Stimulated activated naive CD4-positive, alpha-beta T cell treated with Interleukin-2 at 50 U/mL for 16 hours (primary cell): ENCODE results near the gene CAMSAP2.

Experiments
- DNase-seq: peaks from one replicate; lab custom pipeline; 2025; lab: John Stamatoyannopoulos, UW

The CAMSAP2 gene, protein sequence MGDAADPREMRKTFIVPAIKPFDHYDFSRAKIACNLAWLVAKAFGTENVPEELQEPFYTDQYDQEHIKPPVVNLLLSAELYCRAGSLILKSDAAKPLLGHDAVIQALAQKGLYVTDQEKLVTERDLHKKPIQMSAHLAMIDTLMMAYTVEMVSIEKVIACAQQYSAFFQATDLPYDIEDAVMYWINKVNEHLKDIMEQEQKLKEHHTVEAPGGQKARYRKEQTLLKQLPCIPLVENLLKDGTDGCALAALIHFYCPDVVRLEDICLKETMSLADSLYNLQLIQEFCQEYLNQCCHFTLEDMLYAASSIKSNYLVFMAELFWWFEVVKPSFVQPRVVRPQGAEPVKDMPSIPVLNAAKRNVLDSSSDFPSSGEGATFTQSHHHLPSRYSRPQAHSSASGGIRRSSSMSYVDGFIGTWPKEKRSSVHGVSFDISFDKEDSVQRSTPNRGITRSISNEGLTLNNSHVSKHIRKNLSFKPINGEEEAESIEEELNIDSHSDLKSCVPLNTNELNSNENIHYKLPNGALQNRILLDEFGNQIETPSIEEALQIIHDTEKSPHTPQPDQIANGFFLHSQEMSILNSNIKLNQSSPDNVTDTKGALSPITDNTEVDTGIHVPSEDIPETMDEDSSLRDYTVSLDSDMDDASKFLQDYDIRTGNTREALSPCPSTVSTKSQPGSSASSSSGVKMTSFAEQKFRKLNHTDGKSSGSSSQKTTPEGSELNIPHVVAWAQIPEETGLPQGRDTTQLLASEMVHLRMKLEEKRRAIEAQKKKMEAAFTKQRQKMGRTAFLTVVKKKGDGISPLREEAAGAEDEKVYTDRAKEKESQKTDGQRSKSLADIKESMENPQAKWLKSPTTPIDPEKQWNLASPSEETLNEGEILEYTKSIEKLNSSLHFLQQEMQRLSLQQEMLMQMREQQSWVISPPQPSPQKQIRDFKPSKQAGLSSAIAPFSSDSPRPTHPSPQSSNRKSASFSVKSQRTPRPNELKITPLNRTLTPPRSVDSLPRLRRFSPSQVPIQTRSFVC (N-terminal part only)

DNA sequence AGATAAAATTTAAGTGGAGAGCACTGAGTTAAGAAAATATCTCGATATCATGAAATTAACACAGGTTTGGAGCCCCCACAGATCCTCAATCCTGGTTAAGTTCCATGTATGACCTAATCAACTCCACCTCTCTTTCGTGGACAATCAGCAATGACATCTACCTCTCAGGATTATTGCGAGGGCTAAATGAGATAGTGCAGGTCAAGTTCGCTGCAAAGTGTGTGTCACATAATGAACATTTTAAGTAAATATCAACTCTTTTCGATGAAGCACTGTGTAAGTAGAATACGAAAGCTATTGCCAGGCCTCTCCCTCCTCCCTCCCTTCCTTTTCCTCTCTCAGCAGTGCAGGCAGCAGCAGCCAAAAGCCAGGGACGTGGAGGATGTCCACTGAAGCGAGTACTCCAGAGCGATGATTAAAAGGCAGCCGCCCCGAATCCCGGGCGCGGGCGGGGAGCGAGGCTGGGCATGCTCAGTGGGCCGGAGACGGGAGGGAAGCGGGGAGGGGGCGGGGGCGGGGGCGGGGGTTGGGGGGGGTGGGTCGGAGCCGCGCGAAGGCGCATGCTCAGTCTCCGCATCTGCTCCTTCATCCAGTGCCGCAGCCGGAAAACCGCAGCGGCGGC, at the start of gene CAMSAP2:
CAMSAP2 (plus strand) TSS at position 567 of the 622 bp plus-strand sequence. CDS start 935 bp downstream, outside the sequence.
- peak; percentile 58 for DNase-seq

- DNase-seq: no peak
Measured at GRCh38 chr1:200692316-200692715, 46.4 kb upstream of the CAMSAP2 start.

GRCh38 chr1:200693327-200693726, 45.4 kb upstream of the CAMSAP2 start:
- no peak for DNase-seq

GRCh38 chr1:200694738-200695137, 44.0 kb upstream of the CAMSAP2 start:
- DNase-seq: no peak

- DNase-seq: no peak
Measured at GRCh38 chr1:200699871-200700270, 38.8 kb upstream of the CAMSAP2 start.

- DNase-seq: no peak
Measured at GRCh38 chr1:200704986-200705500, 33.6 kb upstream of the CAMSAP2 start.

DNA sequence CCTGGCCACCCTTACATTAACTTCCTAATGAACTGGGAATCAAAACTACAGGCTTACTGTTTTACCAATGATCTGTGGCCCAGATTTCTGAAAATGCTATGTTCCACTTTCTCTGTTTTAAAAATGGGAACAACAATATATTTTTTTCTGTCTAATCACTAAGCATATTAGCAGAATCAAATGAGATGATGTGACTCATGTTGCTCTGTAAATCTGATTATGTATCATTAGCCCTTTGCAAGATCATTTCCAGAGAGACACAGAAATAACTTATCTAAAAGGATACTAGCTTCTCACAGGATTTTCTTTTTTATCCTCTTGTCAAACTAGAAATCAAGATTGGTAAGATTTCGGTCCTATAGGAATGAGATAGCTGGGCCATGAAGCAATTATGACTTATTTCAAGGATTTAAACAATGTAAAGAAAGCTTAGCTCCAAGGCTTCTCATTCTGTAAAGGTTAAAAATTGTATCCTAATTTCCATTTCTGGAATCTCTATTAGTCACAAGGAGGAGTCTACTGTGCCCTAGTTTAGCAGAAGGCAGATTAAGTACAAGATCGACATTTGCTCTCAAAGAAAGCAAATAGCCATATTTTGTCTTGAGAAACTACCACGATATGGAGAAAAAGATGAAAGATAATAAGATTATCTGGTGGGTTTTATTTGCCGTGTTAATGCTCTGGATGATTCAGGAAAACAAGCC, 32.4 kb upstream of the CAMSAP2 start:
- no peak for DNase-seq

GRCh38 chr1:200707116-200707515, 31.6 kb upstream of the CAMSAP2 start:
- DNase-seq: no peak

GRCh38 chr1:200708161-200708560, 30.5 kb upstream of the CAMSAP2 start:
- DNase-seq: no peak

- DNase-seq: no peak
Measured at GRCh38 chr1:200708769-200709168, 29.9 kb upstream of the CAMSAP2 start.

DNA sequence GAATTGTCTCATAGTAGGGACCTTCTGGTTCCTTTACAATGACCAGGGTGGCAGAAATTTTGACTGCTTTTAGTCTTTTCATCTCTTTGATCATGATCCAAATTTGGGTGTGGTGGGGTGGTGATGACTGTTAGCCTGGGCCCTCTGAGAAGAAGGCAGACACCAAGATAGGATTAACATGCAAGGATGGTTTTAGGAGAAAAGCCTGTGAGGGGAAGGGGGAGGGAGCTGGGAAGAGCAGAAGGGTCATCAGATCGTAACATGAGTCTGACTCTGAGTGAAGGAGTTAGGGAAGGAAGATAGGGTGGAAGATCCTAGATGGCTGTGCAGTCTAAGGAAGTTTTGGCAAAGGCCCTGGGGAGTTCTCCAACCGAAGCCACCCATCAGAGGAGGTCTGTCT, 28.5 kb upstream of the CAMSAP2 start:
- DNase-seq: no peak

- DNase-seq: no peak
Measured at GRCh38 chr1:200714504-200715187, 24.0 kb upstream of the CAMSAP2 start.

- no peak for DNase-seq
Measured at GRCh38 chr1:200720199-200720598, 18.5 kb upstream of the CAMSAP2 start.

GRCh38 chr1:200724064-200724463, 14.6 kb upstream of the CAMSAP2 start:
- no peak for DNase-seq

DNA sequence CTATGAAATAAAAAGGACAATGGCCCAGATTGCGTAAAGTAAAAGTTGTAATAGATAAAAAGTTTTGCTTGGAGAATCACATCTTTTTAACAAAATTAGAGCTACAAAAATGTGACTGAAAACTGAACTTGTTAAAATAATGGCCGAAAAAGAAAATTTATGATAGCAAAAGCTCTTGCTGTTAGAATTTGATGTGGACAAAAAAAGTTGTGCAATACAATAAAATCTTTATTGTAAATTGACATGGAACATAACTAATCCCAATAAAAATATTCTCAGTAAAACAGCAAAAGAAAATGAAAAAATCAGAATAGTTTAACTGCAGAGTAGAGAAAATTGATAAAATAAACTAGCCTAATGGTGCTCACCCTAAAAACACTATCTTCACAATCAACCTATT, 11.4 kb upstream of the CAMSAP2 start:
- DNase-seq: no peak

DNA sequence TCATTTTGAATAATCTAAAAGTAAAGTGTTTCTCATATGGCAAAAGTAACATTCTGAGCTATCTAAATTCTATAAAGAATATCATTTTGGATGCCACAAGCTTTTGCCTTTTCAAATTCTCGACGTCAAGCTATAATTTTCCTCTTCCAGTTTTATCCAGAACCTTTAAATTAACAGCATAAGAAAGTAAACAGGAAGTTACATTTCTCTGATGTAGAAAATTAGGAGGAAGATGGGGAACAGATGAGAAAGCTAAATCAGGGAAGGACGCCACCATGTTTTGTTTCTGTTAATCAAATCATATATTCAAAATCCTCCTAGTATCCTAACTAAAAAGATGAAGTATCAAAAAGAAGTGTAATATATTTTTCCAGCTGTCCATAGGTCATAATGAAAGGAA, 8.8 kb upstream of the CAMSAP2 start:
- no peak for DNase-seq

DNA sequence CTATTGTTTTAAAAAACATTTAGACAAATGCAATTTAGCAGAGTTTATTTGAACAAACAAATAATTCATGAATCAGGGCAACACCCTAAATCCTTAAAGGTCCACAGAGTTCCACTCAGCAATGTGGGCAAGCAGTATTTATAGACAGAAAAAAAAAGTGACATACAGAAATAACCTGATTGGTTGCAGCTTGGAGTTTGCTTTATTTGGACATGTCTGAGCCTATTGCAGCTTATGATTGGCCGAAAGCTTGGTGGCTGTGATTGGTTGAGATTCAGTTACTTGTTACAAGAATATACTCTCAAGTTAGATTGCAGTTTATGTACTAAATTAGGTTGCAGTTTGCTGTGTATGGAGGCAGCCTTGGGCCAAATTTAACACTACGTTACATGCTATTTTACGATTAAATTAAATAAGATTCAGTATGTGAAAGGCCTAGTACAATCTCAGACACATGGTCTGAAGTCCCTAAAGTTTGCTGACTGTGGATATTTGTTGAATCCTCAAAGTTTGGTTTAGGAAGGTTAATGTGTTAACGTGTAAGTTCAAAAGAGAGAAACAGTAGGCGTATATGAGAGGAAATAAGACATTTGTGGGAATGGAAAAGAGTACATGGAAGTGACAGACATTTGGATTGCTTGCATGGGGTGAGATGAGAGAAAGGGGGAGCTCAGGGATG, 6.9 kb upstream of the CAMSAP2 start:
- DNase-seq: no peak

GRCh38 chr1:200732438-200732837, 6.3 kb upstream of the CAMSAP2 start:
- no peak for DNase-seq

DNA sequence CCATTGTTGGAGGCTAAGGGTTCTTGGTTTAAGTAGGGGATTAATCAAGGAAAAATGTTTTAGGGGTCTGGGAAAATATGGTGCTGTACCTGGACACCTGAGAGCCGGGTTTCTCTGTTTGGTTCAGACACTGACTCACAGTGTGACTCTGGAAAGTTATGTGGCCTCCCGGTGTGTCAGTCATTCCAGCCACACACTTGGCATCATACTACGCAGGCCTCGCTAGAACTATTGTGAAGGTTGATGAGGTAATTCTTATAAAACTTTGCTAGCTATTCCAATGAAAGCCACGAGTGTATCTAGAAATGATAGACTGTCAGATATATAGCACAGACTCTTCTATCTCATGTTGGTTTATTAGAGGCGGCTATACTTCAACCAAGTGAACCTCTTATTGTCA, 4.8 kb upstream of the CAMSAP2 start:
- peak; percentile 3 for DNase-seq

DNA sequence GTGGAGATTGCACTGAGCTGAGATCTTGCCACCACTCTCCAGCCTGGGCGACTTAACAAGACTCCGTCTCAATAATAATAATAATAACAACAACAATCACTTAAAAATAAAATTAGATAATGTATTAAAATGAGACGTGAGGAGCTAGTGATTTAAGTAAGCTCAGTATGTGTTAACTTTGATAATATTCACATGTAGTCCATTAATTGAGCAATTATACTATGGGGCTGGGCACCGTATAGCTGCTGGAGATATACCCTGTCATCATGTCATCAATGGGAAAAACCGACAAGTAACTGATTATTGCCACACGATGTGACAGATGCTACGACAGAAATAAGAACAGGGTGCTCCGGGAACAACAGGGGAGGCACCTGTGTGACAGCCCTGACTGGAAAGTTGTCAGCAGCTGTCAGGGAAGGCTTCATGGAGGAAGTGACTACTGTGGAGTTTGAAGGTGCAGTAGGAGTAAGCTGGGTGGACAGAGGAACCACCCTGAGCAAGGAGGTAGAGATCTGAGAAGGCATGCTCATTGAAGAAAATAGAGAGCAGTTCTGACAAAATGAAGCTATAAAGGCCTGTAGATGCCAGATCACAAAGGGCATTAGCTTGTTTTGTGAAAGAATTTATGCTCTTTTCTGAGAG, 924 bp upstream of the CAMSAP2 start:
- DNase-seq: no peak
